Measurements from ENCODE around the gene MAML2.

DNA sequence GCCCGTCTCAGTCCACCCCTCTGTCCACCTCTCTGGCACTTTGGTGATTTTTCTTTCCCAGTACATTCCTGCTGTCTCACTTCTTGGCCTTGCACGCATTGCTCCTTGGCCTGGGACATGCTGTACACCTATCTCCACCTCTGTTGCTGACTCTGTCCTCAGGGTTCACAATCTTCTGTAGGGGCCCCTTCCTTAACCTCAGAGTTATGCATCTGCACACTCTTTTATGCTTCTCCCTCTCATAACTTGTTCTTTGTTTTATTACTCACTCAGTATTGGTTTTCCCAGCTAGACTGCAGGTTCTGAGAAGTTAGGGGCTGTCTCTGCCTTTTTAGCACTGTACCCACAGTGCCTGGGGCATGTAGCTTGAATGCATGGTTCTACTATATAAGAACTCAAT lies 279.9 kb downstream of the MAML2 start:
- no peak for TF ChIP-seq POLR2AphosphoS5 (IDR thresholded peaks at IDR 0.05; ENCODE audit: low read depth, low read length)
- no peak for TF ChIP-seq TAF1 (IDR thresholded peaks at IDR 0.05; ENCODE audit: borderline replicate concordance, low read depth, low read length)
- no peak for TF ChIP-seq POLR2A (IDR thresholded peaks at IDR 0.05; ENCODE audit: low read depth, low read length)

Measured in GM12892 (cell line).